Neural progenitor cell (in vitro differentiated cells): ENCODE data around the gene GABARAPL1. TPM values are rescaled to one million over a fixed set of nuclear protein-coding genes. Genes with fewer than 3 reads are reported as not detected.
"Not testable (repeated sequence)": the region's sequence is repeated elsewhere in the genome, so short reads cannot be mapped to it uniquely, and the experiment has no call there.

ENCODE experiments used
- DNase-seq: peaks from one replicate; pipeline ENCODE4 v3.0.0-alpha.2; 2016; ENCODE audit warnings: low spot score
- H2AFZ ChIP-seq: fragments of 200-600 bp; sonication (generic); replicated peaks from 2 replicates; pipeline ENCODE4 v1.6.1; 2016; ENCODE audit warnings: antibody characterized with exemption
- H3F3A ChIP-seq: fragments of 200-600 bp; sonication (generic); 2 replicates; pipeline ENCODE4 v1.6.1; 2016; ENCODE audit warnings: antibody characterized with exemption, low read depth
- H3K27ac ChIP-seq: fragments of 200-600 bp; sonication (generic); 2 replicates; pipeline ENCODE4 v1.5.1; 2016; ENCODE audit warnings: mild to moderate bottlenecking
- H3K27me3 ChIP-seq: fragments of 200-600 bp; sonication (generic); 2 replicates; pipeline ENCODE4 v1.6.1; 2016; ENCODE audit warnings: mild to moderate bottlenecking, moderate library complexity
- H3K36me3 ChIP-seq: fragments of 200-600 bp; sonication (generic); 2 replicates; pipeline ENCODE4 v1.5.1; 2016
- H3K4me1 ChIP-seq: fragments of 200-600 bp; sonication (generic); 2 replicates; pipeline ENCODE4 v1.6.1; 2016; ENCODE audit warnings: mixed run types
- H3K4me2 ChIP-seq: fragments of 200-600 bp; sonication (generic); 2 replicates; pipeline ENCODE4 v1.6.1; 2016
- H3K4me3 ChIP-seq: fragments of 200-600 bp; sonication (generic); 2 replicates; pipeline ENCODE4 v1.5.1; 2016
- H3K79me2 ChIP-seq: fragments of 200-600 bp; sonication (generic); 2 replicates; pipeline ENCODE4 v1.6.1; 2016; ENCODE audit warnings: low read depth
- H3K9ac ChIP-seq: fragments of 200-600 bp; sonication (generic); 2 replicates; pipeline ENCODE4 v1.6.1; 2016
- H3K9me3 ChIP-seq: fragments of 200-600 bp; sonication (generic); 2 replicates; pipeline ENCODE4 v1.5.1; 2016; ENCODE audit warnings: low read depth
- H4K20me1 ChIP-seq: fragments of 200-600 bp; sonication (generic); 2 replicates; pipeline ENCODE4 v1.6.1; 2016; ENCODE audit warnings: low read depth
- H3K27ac Mint-ChIP-seq: 3 replicates; pipeline ENCODE4 v1.8.0; 2021; ENCODE audit warnings: mixed read lengths
- H3K27me3 Mint-ChIP-seq: 2 replicates; pipeline ENCODE4 v1.8.0; 2022; ENCODE audit warnings: low read depth, mild to moderate bottlenecking, inconsistent platforms, moderate library complexity, mixed read lengths; ENCODE audit not compliant: insufficient read depth
- H3K36me3 Mint-ChIP-seq: 3 replicates; pipeline ENCODE4 v1.8.0; 2021; ENCODE audit warnings: mixed read lengths
- H3K4me1 Mint-ChIP-seq: 3 replicates; pipeline ENCODE4 v1.8.0; 2021; ENCODE audit warnings: mixed read lengths
- H3K4me3 Mint-ChIP-seq: 3 replicates; pipeline ENCODE4 v1.8.0; 2021; ENCODE audit warnings: mild to moderate bottlenecking, moderate library complexity, mixed read lengths
- H3K9me3 Mint-ChIP-seq: 3 replicates; pipeline ENCODE4 v1.8.0; 2020; ENCODE audit warnings: mixed read lengths
- EZH2 ChIP-seq: fragments of 200-600 bp; sonication (generic); IDR thresholded peaks from 2 replicates; pipeline ENCODE4 v1.6.1; 2017; ENCODE audit warnings: antibody characterized with exemption, mild to moderate bottlenecking, moderate library complexity
- EZH2phosphoT487 ChIP-seq: fragments of 200-600 bp; sonication (generic); IDR thresholded peaks from 2 replicates; pipeline ENCODE4 v1.6.1; 2017; ENCODE audit warnings: antibody characterized with exemption
- total RNA-seq: library from RNA; depleted of rRNA; stranded (reverse); fragments of >200 nt; gene quantifications from 2 replicates; pipeline ENCODE4 v1.2.3, GENCODE V29; 2015; ENCODE audit warnings: low replicate concordance
- TF ChIP-seq, protein P1 (sequence below): fragments of 200-600 bp; sonication (generic); IDR thresholded peaks from 2 replicates; pipeline ENCODE4 v1.5.1; 2017; ENCODE audit warnings: antibody characterized with exemption, mild to moderate bottlenecking

Gene GABARAPL1
- total RNA-seq, 1 donor from 2014 or later = 38.9 TPM

DNA sequence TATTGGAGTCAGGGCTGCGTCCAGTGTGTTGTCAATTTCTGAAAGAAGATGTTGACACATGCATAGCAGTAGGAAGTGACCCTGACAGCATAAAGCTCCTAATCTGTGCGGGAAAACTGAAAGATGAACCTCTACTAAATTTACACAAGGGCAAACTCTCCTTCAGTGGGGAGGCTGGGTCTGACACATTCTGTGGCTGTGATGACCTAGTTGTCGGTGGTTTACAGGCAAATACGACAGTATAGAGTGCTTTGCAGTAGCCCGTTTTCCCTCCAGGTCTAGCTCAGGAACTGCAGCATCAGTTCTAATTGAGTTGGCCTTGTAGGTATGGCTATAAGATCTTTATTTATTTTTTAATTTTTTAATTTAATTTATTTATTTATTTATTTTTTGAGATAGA is 14.8 kb upstream of the GABARAPL1 start:
- Mint-ChIP-seq H3K4me1 (no peaks in the 10 kb centered on the region), H3K4me3 (no peak overlapping the region), H3K36me3 (no peaks in the 10 kb centered on the region), H3K27me3 (peaks cover 8% of the 10 kb centered on the region), H3K9me3 (peaks cover 2% of the 10 kb centered on the region), H3K27ac (no peak overlapping the region)
- no peaks in the 10 kb centered on the region for H3K36me3 ChIP-seq
- no peaks in the 10 kb centered on the region for H3K4me1 ChIP-seq
- no peaks in the 10 kb centered on the region for H3F3A ChIP-seq
- no peaks in the 10 kb centered on the region for H3K27me3 ChIP-seq
- no peak overlapping the region for H3K9ac ChIP-seq
- H3K27ac ChIP-seq = no peak overlapping the region
- DNase-seq = no peak
- H3K4me3 ChIP-seq = no peak overlapping the region
- no peak for TF ChIP-seq EZH2
- TF ChIP-seq EZH2phosphoT487 = no peak
- TF ChIP-seq, protein P1, sequence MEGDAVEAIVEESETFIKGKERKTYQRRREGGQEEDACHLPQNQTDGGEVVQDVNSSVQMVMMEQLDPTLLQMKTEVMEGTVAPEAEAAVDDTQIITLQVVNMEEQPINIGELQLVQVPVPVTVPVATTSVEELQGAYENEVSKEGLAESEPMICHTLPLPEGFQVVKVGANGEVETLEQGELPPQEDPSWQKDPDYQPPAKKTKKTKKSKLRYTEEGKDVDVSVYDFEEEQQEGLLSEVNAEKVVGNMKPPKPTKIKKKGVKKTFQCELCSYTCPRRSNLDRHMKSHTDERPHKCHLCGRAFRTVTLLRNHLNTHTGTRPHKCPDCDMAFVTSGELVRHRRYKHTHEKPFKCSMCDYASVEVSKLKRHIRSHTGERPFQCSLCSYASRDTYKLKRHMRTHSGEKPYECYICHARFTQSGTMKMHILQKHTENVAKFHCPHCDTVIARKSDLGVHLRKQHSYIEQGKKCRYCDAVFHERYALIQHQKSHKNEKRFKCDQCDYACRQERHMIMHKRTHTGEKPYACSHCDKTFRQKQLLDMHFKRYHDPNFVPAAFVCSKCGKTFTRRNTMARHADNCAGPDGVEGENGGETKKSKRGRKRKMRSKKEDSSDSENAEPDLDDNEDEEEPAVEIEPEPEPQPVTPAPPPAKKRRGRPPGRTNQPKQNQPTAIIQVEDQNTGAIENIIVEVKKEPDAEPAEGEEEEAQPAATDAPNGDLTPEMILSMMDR = no peak
- no peaks in the 10 kb centered on the region for H3K79me2 ChIP-seq
- no peak overlapping the region for H3K4me2 ChIP-seq
- H3K9me3 ChIP-seq = no peaks in the 10 kb centered on the region
- no peaks in the 10 kb centered on the region for H4K20me1 ChIP-seq
- no peak overlapping the region for H2AFZ ChIP-seq

DNA sequence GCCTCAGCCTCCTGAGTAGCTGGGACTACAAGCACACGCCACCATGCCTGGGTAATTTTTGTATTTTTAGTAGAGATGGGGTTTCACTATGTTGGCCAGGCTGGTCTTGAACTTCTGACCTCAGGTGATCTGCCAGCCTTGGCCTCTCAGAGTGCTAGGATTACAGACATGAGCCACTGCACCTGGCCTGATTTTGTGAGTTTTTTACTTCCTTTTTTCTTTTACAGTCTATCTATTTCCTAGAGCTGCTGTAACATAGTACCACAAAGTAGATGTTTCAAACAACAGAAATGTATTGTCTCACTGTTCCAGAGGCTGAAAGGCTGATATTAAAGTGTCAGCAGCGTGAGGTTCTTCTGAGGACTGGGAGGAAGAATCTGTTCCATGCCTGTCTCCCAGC is 8.2 kb upstream of the GABARAPL1 start:
- not testable (repeated sequence) for DNase-seq, H3K9me3 Mint-ChIP-seq, H3K27me3 ChIP-seq, H3K27me3 Mint-ChIP-seq, H3K4me2 ChIP-seq, H3K4me1 Mint-ChIP-seq, H3K79me2 ChIP-seq, H3K36me3 Mint-ChIP-seq, H3K4me3 ChIP-seq, H4K20me1 ChIP-seq, H3K36me3 ChIP-seq, H3F3A ChIP-seq, H3K4me1 ChIP-seq, H3K4me3 Mint-ChIP-seq, H3K27ac Mint-ChIP-seq, H3K27ac ChIP-seq, H3K9me3 ChIP-seq, H2AFZ ChIP-seq, H3K9ac ChIP-seq

- Histone ChIP-seq H3K79me2 (no peaks in the 10 kb centered on the region), H3K4me2 (no peak overlapping the region), H3K27ac (no peak overlapping the region), H3K27me3 (no peaks in the 10 kb centered on the region), H3K9ac (no peak overlapping the region), H2AFZ (no peak overlapping the region), H3K36me3 (no peaks in the 10 kb centered on the region), H3K9me3 (no peaks in the 10 kb centered on the region), H3F3A (no peaks in the 10 kb centered on the region), H3K4me1 (no peaks in the 10 kb centered on the region), H3K4me3 (no peak overlapping the region), H4K20me1 (no peaks in the 10 kb centered on the region)
- H3K9me3 Mint-ChIP-seq = no peaks in the 10 kb centered on the region
- no peak for DNase-seq
- TF ChIP-seq EZH2phosphoT487 (no peak), EZH2 (no peak)
- TF ChIP-seq, protein P1 = no peak
- H3K27me3 Mint-ChIP-seq = no peaks in the 10 kb centered on the region
- H3K36me3 Mint-ChIP-seq = no peaks in the 10 kb centered on the region
- H3K4me3 Mint-ChIP-seq = no peak overlapping the region
- no peak overlapping the region for H3K27ac Mint-ChIP-seq
- no peaks in the 10 kb centered on the region for H3K4me1 Mint-ChIP-seq
Observed at GRCh38 chr12:10205220-10205807, 7.4 kb upstream of the GABARAPL1 start.

- Mint-ChIP-seq H3K4me3 (no peak overlapping the region), H3K27me3 (peaks cover 3% of the 10 kb centered on the region), H3K9me3 (no peaks in the 10 kb centered on the region), H3K4me1 (no peaks in the 10 kb centered on the region), H3K27ac (no peak overlapping the region), H3K36me3 (no peaks in the 10 kb centered on the region)
- Histone ChIP-seq H2AFZ (no peak overlapping the region), H3K79me2 (no peaks in the 10 kb centered on the region), H4K20me1 (no peaks in the 10 kb centered on the region), H3F3A (peaks cover 2% of the 10 kb centered on the region), H3K9ac (no peak overlapping the region), H3K36me3 (no peaks in the 10 kb centered on the region), H3K27me3 (no peaks in the 10 kb centered on the region), H3K4me2 (no peak overlapping the region), H3K9me3 (no peaks in the 10 kb centered on the region), H3K27ac (no peak overlapping the region), H3K4me3 (no peak overlapping the region), H3K4me1 (no peaks in the 10 kb centered on the region)
- TF ChIP-seq EZH2 (no peak), EZH2phosphoT487 (no peak)
- TF ChIP-seq, protein P1 = no peak
- DNase-seq = no peak
Observed at GRCh38 chr12:10207136-10207535, 5.5 kb upstream of the GABARAPL1 start.
